Liver (tissue), 3 donors: ENCODE results near the gene KAT7.

ENCODE experiments used
- ATF3 ChIP-seq: IDR thresholded peaks from 2 replicates; pipeline ENCODE4 v1.6.1; 2016; ENCODE audit warnings: antibody characterized with exemption
- CTCF ChIP-seq: fragments of 150-350 bp; IDR thresholded peaks from 2 replicates; pipeline ENCODE4 v1.5.1; 2017; ENCODE audit warnings: improper control_type of control experiment, low read depth, low read length; ENCODE audit not compliant: missing input control
- JUND ChIP-seq, 2 donors: IDR thresholded peaks; 2 replicates each; pipeline ENCODE4 v1.6.1; 2016; ENCODE audit warnings: antibody characterized with exemption in 2 of 2
- REST ChIP-seq: IDR thresholded peaks from 2 replicates; pipeline ENCODE4 v1.6.1; 2016; ENCODE audit warnings: antibody characterized with exemption, mild to moderate bottlenecking
- ZBTB33 ChIP-seq: IDR thresholded peaks from 2 replicates; pipeline ENCODE4 v1.6.1; 2016; ENCODE audit warnings: antibody characterized with exemption
- donor health status: healthy.
- donor health status: healthy.

- TF ChIP-seq CTCF, result no peak
- no peak for TF ChIP-seq REST
- TF ChIP-seq JUND (IDR thresholded peaks at IDR 0.05), result no peak
- TF ChIP-seq ATF3, result no peak
- no peak for TF ChIP-seq ZBTB33
These were observed 81.8 kb downstream of the KAT7 start for GRCh38 chr17:49870298-49870697.
